Neural cell (in vitro differentiated cells): ENCODE data around the gene CYB5A.

Experiments used
- CTCF ChIP-seq: fragments of 450-650 bp; IDR thresholded peaks from 2 replicates; pipeline ENCODE4 v1.5.1; 2014; ENCODE audit warnings: antibody characterized with exemption, mild to moderate bottlenecking, moderate library complexity; ENCODE audit not compliant: poor library complexity, severe bottlenecking
- EP300 ChIP-seq: fragments of 450-650 bp; conservative IDR thresholded peaks from 2 replicates; pipeline ENCODE4 v1.6.1; 2014; ENCODE audit warnings: antibody characterized with exemption, mild to moderate bottlenecking, moderate library complexity; ENCODE audit not compliant: poor library complexity, severe bottlenecking
- REST ChIP-seq: IDR thresholded peaks from 2 replicates; pipeline ENCODE4 v1.6.1; 2012; ENCODE audit warnings: borderline replicate concordance
- TAF1 ChIP-seq: IDR thresholded peaks from 2 replicates; pipeline ENCODE4 v1.6.1; 2012; ENCODE audit warnings: low read depth

- no peak for TF ChIP-seq CTCF
- TF ChIP-seq EP300, result no peak
- no peak for TF ChIP-seq TAF1
- no peak for TF ChIP-seq REST
Observed at GRCh38 chr18:74284191-74284979, 7.4 kb downstream of the CYB5A start.
